GM19397 (cell line): Measurements from ENCODE around the gene DNMBP.
A peak's percentile ranks its signal among the peaks of the same experiment; 100 is the strongest.

ENCODE experiments used
- ATAC-seq: cut with Tn5 transposase; IDR thresholded peaks from one replicate; pipeline ENCODE4 v1.9.1; 2021; ENCODE audit warnings: mild to moderate bottlenecking, moderate library complexity; ENCODE audit not compliant: unreplicated experiment

Gene DNMBP

DNA sequence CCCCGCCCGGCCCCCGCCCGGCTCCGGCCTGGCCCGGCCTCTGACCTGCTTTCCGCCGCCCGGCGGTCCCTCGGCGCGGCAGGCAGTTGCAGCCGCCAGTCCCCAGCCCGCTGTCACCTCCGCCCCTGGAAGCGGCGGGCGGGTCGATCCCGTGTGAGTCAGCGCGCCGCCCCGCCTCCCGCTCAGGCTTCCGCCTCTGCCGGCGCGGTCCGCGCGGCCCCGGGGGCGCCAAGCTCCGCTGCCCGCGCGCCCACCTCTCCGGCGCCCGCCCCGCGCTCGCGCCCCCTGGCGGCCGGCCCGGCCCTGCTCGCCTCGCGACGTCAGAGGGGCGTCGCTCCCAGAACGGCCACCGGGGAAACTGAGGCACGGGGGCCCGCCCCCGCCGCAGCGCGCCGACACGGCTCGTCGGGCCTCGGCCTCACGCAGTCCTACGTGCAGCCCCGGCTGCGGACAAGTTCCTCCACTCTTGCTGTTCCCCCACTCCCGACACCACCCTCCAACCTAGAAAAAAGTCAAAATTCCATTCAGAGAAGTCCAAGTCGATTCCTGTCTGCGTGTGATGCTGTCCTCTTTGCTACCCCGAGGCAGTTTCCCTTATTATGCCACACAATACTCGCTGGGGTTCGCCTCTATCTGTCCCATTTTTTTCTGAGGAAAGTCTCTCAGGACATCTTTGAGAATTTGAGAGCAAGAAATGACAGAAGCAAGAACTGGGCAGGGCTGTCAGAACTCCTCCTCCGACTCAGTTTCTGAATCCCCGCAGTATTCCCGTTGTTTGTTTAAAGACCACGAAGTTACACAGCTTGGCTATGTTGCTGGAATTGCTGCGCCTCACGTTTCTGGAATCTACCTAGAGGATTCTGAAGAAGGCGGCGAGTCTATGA is at the start of gene DNMBP:
Gene DNMBP (minus strand): TSS at position 155 of the 884 bp plus-strand sequence. CDS start 37,823 bp downstream, outside the sequence.
- peak; percentile 78 for ATAC-seq

GRCh38 chr10:100057948-100058347 is 48.2 kb upstream of the DNMBP start:
- ATAC-seq, result no peak

DNA sequence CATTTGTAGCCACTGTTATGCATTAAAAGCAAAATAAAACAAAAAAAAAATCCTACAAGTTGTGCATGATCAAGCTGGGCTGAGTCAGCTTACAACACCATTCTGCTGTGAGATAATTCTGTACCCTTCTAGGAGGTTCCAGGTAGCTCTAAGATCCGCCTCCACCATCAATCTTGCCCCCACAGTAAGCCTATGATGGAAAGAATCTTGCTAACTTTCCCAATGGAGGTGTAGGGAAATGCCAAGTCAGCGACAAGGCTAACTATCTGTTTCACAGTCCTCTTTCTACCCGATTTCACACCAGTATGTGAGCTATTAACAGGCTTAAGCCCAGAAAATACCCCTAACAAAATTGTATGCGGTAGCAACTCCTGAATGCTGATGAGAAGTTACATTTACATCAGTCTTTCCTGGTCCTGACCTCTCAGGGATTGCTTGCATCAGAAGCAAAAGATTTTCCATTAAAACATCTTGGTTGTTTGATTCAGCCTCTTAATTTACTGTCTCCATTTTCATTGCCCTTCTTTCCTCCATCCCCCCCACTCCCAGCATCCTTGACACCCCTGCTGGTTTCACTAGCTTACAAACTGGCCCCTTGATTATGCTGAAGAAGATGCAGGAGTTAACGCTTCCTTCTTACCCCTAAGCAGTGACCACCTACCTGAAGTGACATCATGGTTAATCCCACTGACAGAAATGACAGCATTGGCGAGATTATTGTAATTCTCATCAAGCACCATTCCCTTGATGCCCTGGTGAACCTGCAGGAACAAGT is 44.1 kb upstream of the DNMBP start:
- no peak for ATAC-seq

- ATAC-seq, result peak; percentile 74
These were observed 36.3 kb upstream of the DNMBP start for GRCh38 chr10:100046021-100046486.

DNA sequence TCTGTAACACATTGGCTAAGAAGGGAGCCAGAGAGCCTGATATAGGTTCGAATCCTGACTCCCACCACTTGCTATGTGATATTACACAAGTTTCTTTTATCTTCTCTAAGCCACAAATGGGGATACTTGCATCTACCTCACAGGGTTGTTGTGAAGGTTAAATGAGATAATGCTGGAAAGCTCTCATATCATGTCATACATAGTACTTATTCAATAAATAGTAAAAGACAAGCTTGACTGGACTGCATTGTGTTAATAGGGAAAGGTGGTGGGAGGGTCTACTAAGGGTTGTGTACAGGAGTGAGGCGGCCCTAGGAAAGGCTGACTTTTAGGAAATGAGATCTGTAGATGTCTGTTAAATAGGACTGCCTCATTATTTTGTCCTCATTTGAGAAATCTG is 35.8 kb upstream of the DNMBP start:
- ATAC-seq, result no peak

GRCh38 chr10:100043796-100044195 is 34.0 kb upstream of the DNMBP start:
- no peak for ATAC-seq

- no peak for ATAC-seq
These were observed 33.6 kb upstream of the DNMBP start for GRCh38 chr10:100043344-100043743.

- ATAC-seq, result no peak
These were observed 31.7 kb upstream of the DNMBP start for GRCh38 chr10:100041306-100042002.

GRCh38 chr10:100038561-100039071 is 28.9 kb upstream of the DNMBP start:
- no peak for ATAC-seq

- no peak for ATAC-seq
These were observed 28.1 kb upstream of the DNMBP start for GRCh38 chr10:100037758-100038315.

GRCh38 chr10:100036850-100037249 is 27.1 kb upstream of the DNMBP start:
- no peak for ATAC-seq

GRCh38 chr10:100033766-100034418 is 24.1 kb upstream of the DNMBP start:
- no peak for ATAC-seq

DNA sequence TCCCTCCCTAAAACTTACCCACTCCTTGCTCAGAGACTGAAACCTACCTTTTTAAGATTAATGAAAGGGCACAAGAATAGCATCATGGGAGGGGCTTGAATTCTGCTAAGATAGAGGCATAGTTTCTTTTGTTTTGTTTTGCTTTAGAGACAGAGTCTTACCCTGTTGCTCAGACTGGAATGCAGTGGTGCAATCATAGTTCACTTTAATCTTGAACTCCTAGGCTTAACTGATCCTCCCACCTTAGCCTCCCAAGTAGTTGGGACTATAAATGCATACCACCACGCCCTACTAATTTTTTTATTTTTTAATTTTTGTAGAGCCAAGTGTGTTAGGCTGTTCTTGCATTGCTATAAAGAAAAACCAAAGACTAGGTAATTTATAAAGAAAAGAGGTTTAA is 17.7 kb upstream of the DNMBP start:
- no peak for ATAC-seq

- ATAC-seq, result no peak
These were observed 15.8 kb upstream of the DNMBP start for GRCh38 chr10:100025576-100025975.

DNA sequence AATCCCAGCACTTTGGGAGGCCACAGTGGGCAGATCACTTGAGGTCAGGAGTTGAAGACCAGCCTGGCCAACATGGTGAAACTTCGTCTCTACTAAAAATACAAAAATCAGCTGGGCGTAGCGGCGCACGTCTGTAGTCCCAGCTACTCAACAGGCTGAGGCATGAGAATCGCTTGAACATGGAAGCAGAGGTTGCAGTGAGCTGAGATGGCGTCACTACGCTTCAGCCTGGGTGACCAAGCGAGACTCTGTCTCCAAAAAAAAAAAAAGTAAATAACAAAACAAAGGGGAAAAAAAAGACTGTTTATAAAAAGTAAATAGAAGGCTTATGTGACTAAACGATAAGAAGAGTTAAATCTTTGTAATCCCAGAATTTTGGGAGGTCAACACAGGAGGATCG is 15.0 kb upstream of the DNMBP start:
- ATAC-seq, result no peak

DNA sequence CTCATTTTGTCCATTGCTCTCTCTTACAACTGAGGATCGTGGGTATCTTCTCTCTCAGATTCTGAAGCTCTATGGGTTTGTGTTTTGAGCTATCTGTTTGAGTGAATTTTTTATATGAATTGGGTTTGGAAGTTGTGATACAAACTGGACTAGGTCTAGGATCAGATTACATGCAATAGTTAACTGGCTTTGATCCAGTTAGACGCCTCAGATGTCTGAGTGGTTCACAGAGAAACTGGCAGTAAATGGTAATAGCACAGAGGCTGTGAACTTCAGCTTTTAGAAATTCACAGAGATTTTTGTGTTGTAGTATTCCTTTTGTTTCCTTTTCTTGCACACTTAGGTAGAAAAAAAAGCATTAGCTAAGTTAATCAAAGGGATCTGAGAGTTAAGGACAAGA is 12.7 kb upstream of the DNMBP start:
- no peak for ATAC-seq

DNA sequence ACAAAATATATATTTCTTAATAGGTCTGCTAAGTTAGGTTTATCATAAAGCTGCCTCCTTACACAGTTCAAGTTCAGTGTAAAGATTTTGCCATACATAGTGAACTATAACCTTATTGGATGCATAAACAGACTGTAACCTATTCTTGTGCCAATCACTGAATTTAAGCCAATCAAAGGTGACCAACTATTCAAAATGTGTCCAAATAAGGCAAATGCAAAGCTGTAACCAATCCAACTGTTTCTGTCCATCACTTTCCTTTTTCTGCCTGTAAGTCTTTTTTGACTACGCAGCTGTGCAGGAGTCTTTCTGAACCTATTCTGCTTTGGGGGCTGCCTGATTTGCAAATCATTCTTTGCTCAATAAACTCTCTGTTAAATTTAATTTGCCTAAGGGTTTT is 11.6 kb upstream of the DNMBP start:
- ATAC-seq, result no peak

GRCh38 chr10:100020886-100021253 is 11.1 kb upstream of the DNMBP start:
- no peak for ATAC-seq

GRCh38 chr10:100020142-100020885 is 10.6 kb upstream of the DNMBP start:
- ATAC-seq, result peak; percentile 71

DNA sequence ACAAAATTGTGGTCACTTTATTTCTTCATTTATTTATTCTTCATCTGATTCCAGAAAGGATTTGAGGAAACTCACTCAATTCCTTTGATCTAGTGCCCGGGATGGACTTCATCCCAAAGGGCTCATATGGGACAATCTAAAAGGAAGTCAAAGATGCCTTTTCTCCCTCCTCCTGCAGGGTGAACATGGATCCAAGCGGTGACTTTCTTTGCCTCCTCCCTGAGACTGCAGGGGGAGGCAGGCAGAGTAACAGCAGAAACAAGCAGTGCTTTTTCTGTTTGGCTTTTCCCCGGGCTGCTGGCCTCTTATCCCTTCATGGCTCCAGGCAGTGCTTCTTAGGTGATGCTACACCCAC is 10.0 kb upstream of the DNMBP start:
- no peak for ATAC-seq
